Measurements from ENCODE around the gene GDPD4.

The GDPD4 gene

DNA sequence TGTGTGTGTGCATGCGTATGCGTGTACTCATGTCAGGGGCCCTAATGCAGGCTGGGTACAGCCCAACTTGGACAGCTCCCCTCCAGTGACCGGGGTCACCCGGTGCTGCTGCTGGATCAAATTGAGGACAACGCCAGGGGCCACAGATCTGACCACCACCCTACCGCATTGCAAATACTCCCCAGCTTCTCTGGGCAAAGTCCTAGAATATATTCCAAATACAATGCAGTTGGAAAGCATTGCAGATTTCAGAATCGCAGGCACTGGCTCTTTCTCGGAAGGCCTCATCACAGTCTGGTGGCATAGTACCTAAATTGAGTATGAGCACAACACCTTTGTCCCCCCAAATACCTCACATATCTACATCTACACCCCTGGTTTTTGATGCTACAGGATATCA, 130.2 kb downstream of the GDPD4 start:
- TF ChIP-seq, protein P1, sequence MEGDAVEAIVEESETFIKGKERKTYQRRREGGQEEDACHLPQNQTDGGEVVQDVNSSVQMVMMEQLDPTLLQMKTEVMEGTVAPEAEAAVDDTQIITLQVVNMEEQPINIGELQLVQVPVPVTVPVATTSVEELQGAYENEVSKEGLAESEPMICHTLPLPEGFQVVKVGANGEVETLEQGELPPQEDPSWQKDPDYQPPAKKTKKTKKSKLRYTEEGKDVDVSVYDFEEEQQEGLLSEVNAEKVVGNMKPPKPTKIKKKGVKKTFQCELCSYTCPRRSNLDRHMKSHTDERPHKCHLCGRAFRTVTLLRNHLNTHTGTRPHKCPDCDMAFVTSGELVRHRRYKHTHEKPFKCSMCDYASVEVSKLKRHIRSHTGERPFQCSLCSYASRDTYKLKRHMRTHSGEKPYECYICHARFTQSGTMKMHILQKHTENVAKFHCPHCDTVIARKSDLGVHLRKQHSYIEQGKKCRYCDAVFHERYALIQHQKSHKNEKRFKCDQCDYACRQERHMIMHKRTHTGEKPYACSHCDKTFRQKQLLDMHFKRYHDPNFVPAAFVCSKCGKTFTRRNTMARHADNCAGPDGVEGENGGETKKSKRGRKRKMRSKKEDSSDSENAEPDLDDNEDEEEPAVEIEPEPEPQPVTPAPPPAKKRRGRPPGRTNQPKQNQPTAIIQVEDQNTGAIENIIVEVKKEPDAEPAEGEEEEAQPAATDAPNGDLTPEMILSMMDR (IDR thresholded peaks at IDR 0.05; ENCODE audit: low read depth, low read length, missing control alignments) = no peak
- no peak for DNase-seq (ENCODE audit: low read depth)
- H3K4me3 ChIP-seq (ENCODE audit: low read depth, low read length) = no peak overlapping the region

DNA sequence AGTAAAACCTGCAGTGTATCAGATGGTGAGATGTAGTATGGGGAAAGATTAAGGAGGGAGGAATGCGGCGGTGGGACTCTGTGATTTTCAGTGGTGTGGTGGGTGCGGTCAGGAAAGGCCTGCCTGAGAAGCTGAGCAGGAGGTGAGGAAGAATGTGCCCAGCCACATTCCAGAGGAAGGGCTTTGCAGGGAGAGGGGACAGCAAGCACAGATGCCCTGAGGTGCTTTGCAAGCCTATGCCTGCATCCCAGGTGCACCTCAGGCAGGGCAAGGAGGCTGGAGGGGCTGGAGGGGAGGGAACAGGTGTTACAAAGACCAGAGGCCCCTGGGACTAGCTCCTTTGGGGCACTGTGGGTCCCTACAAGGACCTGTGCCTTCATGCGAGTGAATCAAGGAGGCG, 131.4 kb downstream of the GDPD4 start:
- H3K4me3 ChIP-seq (ENCODE audit: low read depth, low read length) = no peak overlapping the region
- no peak for DNase-seq (ENCODE audit: low read depth)
- TF ChIP-seq, protein P1 (IDR thresholded peaks at IDR 0.05; ENCODE audit: low read depth, low read length, missing control alignments) = no peak

DNA sequence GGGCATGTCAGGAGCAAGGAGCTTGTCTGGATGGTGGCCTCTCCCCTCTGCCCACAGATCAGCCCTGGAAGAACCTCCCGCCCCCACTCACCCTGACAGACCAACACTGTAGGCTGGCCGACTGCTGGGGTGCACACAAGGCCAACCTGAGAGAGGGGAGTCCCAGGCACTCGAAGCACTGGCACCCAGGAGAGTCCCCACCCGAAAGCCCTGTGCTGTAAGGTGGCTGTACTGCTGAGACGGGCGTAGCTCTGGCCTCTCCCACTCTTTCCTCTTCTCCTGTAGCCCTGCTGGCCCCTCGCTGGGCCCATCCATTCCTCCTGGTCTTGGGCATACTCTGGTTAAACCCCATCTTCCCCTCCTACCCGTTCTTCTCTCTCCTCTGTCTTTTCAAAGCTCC, 133.7 kb downstream of the GDPD4 start:
- TF ChIP-seq, protein P1 (IDR thresholded peaks at IDR 0.05; ENCODE audit: low read depth, low read length, missing control alignments) = no peak
- no peak overlapping the region for H3K4me3 ChIP-seq (ENCODE audit: low read depth, low read length)
- DNase-seq (ENCODE audit: low read depth) = no peak

DNA sequence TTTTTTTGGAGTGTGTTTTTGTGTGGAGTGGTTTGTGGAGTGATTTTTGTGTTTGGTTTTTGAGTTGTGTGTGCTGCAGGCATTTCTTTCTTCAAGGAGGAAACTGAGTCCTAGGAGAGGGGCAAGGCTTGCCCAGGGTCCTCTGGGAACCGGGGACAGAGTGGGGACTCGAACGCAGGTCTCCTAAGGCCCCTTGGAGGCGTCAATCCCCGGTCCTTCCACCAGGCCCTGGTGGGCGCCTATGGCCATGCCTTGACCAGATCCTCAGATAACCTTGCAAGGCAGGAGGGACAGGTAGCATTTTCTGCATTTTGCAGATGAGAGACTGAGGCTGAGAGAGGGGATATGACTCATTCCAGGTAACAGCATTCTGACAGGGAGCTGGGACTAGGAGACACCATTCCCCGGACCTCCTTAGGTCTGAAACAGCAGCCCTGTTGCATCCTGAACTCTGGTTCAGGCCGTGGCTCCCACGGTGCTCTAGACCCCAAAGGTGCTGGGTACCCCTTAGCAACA, 134.3 kb downstream of the GDPD4 start:
- TF ChIP-seq, protein P1 (IDR thresholded peaks at IDR 0.05; ENCODE audit: low read depth, low read length, missing control alignments) = no peak
- DNase-seq (ENCODE audit: low read depth) = no peak
- no peak overlapping the region for H3K4me3 ChIP-seq (ENCODE audit: low read depth, low read length)

All from GM12864 (cell line).